AG20443 (cell line): Measurements from ENCODE around the gene NAV2.

ENCODE experiments used
- DNase-seq: peaks from one replicate; pipeline ENCODE4 v3.0.0; 2012; ENCODE audit warnings: low spot score, mixed read lengths

Gene NAV2

GRCh38 chr11:20156280-20156875 is 443.7 kb downstream of the NAV2 start:
- DNase-seq, result no peak

GRCh38 chr11:20156876-20157613 is 444.4 kb downstream of the NAV2 start:
- no peak for DNase-seq

- no peak for DNase-seq
Observed at GRCh38 chr11:20157728-20158127, 445.1 kb downstream of the NAV2 start.

- DNase-seq, result peak; percentile 89
Observed at GRCh38 chr11:20158597-20159257, 446.1 kb downstream of the NAV2 start.

GRCh38 chr11:20159466-20160381 is 447.1 kb downstream of the NAV2 start:
- no peak for DNase-seq

GRCh38 chr11:20160425-20161229 is 448.0 kb downstream of the NAV2 start, which contains the start of gene DBX1:
Gene DBX1, minus strand, starts transcription at chr11:20160475. Its CDS starts 151 bp downstream, at chr11:20160324.
- DNase-seq, result no peak

GRCh38 chr11:20161230-20161918 is 448.7 kb downstream of the NAV2 start:
- no peak for DNase-seq

GRCh38 chr11:20161923-20162744 is 449.5 kb downstream of the NAV2 start:
- DNase-seq, result no peak

GRCh38 chr11:20162824-20163782 is 450.5 kb downstream of the NAV2 start:
- DNase-seq, result peak; percentile 63

- DNase-seq, result no peak
Observed at GRCh38 chr11:20163783-20164481, 451.3 kb downstream of the NAV2 start.
